ENCODE measurements around the gene TNFSF12.

TNFSF12 gene

GRCh38 chr17:7544911-7545310 lies 3.9 kb upstream of the TNFSF12 start:
- no peak for DNase-seq (ENCODE audit: low read depth)

GRCh38 chr17:7549401-7550055 lies 670 bp downstream of the TNFSF12 start:
- DNase-seq (ENCODE audit: low read depth) = no peak

- no peak for DNase-seq (ENCODE audit: low read depth)
Observed at GRCh38 chr17:7550344-7550743, 1.5 kb downstream of the TNFSF12 start.

- no peak for DNase-seq (ENCODE audit: low read depth)
Observed at GRCh38 chr17:7551396-7551795, 2.5 kb downstream of the TNFSF12 start.

- no peak for DNase-seq (ENCODE audit: low read depth)
Observed at GRCh38 chr17:7552621-7553051, 3.8 kb downstream of the TNFSF12 start.

- no peak for DNase-seq (ENCODE audit: low read depth)
Observed at GRCh38 chr17:7553356-7553755, 4.5 kb downstream of the TNFSF12 start.

GRCh38 chr17:7555320-7555948 lies 6.6 kb downstream of the TNFSF12 start:
- no peak for DNase-seq (ENCODE audit: low read depth)

GRCh38 chr17:7556627-7557026 lies 7.8 kb downstream of the TNFSF12 start:
- DNase-seq (ENCODE audit: low read depth) = no peak

- DNase-seq (ENCODE audit: low read depth) = no peak
Observed at GRCh38 chr17:7557147-7557764, 8.4 kb downstream of the TNFSF12 start.

- DNase-seq (ENCODE audit: low read depth) = no peak
Observed at GRCh38 chr17:7557775-7558543, 9.1 kb downstream of the TNFSF12 start.

- DNase-seq (ENCODE audit: low read depth) = no peak
Observed at GRCh38 chr17:7558544-7559319, 9.9 kb downstream of the TNFSF12 start, which contains the start of gene TNFSF13. Gene TNFSF13 (plus strand): TSS chr17:7558750. CDS start chr17:7559040, 290 bp downstream.

GRCh38 chr17:7559320-7560171 lies 10.7 kb downstream of the TNFSF12 start:
- no peak for DNase-seq (ENCODE audit: low read depth)

GRCh38 chr17:7560172-7561027 lies 11.5 kb downstream of the TNFSF12 start:
- DNase-seq (ENCODE audit: low read depth) = no peak

GRCh38 chr17:7561028-7561575 lies 12.2 kb downstream of the TNFSF12 start:
- DNase-seq (ENCODE audit: low read depth) = peak; percentile 76

GRCh38 chr17:7561589-7562207 lies 12.8 kb downstream of the TNFSF12 start, which contains the start of gene SENP3:
Gene SENP3 (plus strand): TSS chr17:7561919. CDS start chr17:7563077, 1,158 bp downstream.
- DNase-seq (ENCODE audit: low read depth) = peak; percentile 76

- DNase-seq (ENCODE audit: low read depth) = no peak
Observed at GRCh38 chr17:7562208-7562605, 13.3 kb downstream of the TNFSF12 start.

GRCh38 chr17:7563115-7563869 lies 14.4 kb downstream of the TNFSF12 start:
- no peak for DNase-seq (ENCODE audit: low read depth)

- no peak for DNase-seq (ENCODE audit: low read depth)
Observed at GRCh38 chr17:7569571-7569970, 20.7 kb downstream of the TNFSF12 start.

Measured in stimulated activated CD8-positive, alpha-beta memory T cell treated with anti-CD3 and anti-CD28 coated beads, Interleukin-15, amount 100 ng/mL, for 1 hour (primary cell).